GM18511 (cell line): ENCODE measurements around the gene OTUB1.

Experiments
- ATAC-seq: cut with Tn5 transposase; IDR thresholded peaks from one replicate; pipeline ENCODE4 v1.9.1; 2021; ENCODE audit warnings: mild to moderate bottlenecking, moderate library complexity; ENCODE audit not compliant: unreplicated experiment

The OTUB1 gene

GRCh38 chr11:63974259-63975143, 11.7 kb upstream of the OTUB1 start, which contains the start of gene COX8A:
COX8A (plus strand) TSS chr11:63974620; CDS start chr11:63974681, 61 bp downstream.
- ATAC-seq, result peak; percentile 97

- ATAC-seq, result no peak
These were observed 7.5 kb upstream of the OTUB1 start for GRCh38 chr11:63978551-63979239.

- ATAC-seq, result no peak
These were observed 6.8 kb upstream of the OTUB1 start for GRCh38 chr11:63979426-63979825.

GRCh38 chr11:63985812-63986155, 454 bp upstream of the OTUB1 start:
- ATAC-seq, result peak; percentile 50

- no peak for ATAC-seq
These were observed 785 bp downstream of the OTUB1 start for GRCh38 chr11:63986932-63987513.

- no peak for ATAC-seq
These were observed 5.3 kb downstream of the OTUB1 start for GRCh38 chr11:63991558-63991957.

- ATAC-seq, result no peak
These were observed 6.9 kb downstream of the OTUB1 start for GRCh38 chr11:63993100-63993499.

GRCh38 chr11:63993993-63994392, 7.8 kb downstream of the OTUB1 start:
- ATAC-seq, result no peak

GRCh38 chr11:63996512-63996911, 10.3 kb downstream of the OTUB1 start:
- no peak for ATAC-seq

GRCh38 chr11:63997104-63997700, 11.0 kb downstream of the OTUB1 start:
- ATAC-seq, result no peak

GRCh38 chr11:63997801-63998337, 11.6 kb downstream of the OTUB1 start:
- ATAC-seq, result no peak

GRCh38 chr11:63998558-63999348, 12.5 kb downstream of the OTUB1 start:
- no peak for ATAC-seq

- ATAC-seq, result no peak
These were observed 13.2 kb downstream of the OTUB1 start for GRCh38 chr11:63999349-64000025.

- peak; percentile 58 for ATAC-seq
These were observed 13.9 kb downstream of the OTUB1 start for GRCh38 chr11:64000026-64000739.

GRCh38 chr11:64000740-64001483, 14.7 kb downstream of the OTUB1 start:
- ATAC-seq, result no peak

GRCh38 chr11:64001484-64002420, 15.5 kb downstream of the OTUB1 start:
- ATAC-seq, result no peak
